OCI-LY1 (cell line): ENCODE results near the gene ST3GAL5.

Source experiments
- CTCF ChIP-seq: fragments of 200-600 bp; sonication (generic), shearing (Covaris generic); IDR thresholded peaks from 2 replicates; pipeline ENCODE4 v1.5.1; 2017; ENCODE audit warnings: mild to moderate bottlenecking, antibody characterized with exemption, low read length, moderate library complexity, mixed read lengths
- EZH2 ChIP-seq: fragments of 200-600 bp; sonication (generic), shearing (Covaris generic); IDR thresholded peaks from 2 replicates; pipeline ENCODE4 v1.8.0; 2017; ENCODE audit warnings: borderline replicate concordance, mixed run types, mild to moderate bottlenecking, antibody characterized with exemption, low read length, moderate library complexity, mixed read lengths

DNA sequence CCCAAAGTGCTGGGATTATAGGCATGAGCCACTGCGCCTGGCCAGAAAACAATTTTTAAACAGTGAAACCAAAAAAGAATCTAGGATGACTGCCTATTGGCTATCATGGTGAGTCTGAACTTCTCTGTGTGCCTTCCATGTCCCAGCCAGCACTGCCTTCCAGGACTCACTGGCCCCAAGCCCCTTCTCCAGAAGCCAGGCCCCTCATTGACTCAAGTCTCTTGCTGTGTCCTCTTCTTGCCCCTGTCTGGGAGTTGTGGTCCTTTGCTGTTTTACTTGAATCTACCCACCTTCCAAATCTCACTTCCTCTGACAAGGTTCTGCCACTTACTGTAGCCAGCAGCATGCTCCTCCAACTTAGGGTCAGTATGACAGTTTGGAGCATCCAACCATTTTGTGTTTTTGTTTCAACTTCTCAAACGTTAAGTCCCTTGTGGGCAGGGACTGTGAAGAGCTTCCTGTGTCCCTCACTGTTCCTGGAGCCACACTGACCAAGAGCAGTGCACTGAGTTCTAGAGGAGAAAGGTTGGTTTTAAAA is 41.7 kb downstream of the ST3GAL5 start:
- no peak for TF ChIP-seq CTCF
- no peak for TF ChIP-seq EZH2
